Chondrocyte (in vitro differentiated cells): ENCODE results near the gene PTTG2. TPM values are rescaled to one million over a fixed set of nuclear protein-coding genes. Genes with fewer than 3 reads are reported as not detected.
"Not testable (repeated sequence)": the region's sequence is repeated elsewhere in the genome, so short reads cannot be mapped to it uniquely, and the experiment has no call there.

ENCODE experiments used
- DNase-seq: peaks from one replicate; pipeline ENCODE4 v3.0.0; 2021; ENCODE audit warnings: mixed read lengths, low spot score
- H3K27ac Mint-ChIP-seq: one replicate; pipeline ENCODE4 v1.8.0; 2021; ENCODE audit warnings: mild to moderate bottlenecking, moderate library complexity, mixed read lengths; ENCODE audit not compliant: unreplicated experiment
- H3K27me3 Mint-ChIP-seq: 2 replicates; pipeline ENCODE4 v1.8.0; 2021; ENCODE audit warnings: low read depth, mixed read lengths
- H3K36me3 Mint-ChIP-seq: 2 replicates; pipeline ENCODE4 v1.8.0; 2021; ENCODE audit warnings: low read depth, mixed read lengths
- H3K4me1 Mint-ChIP-seq: 2 replicates; pipeline ENCODE4 v1.8.0; 2021; ENCODE audit warnings: low read depth, mild to moderate bottlenecking, mixed read lengths
- H3K4me3 Mint-ChIP-seq: one replicate; pipeline ENCODE4 v1.8.0; 2021; ENCODE audit warnings: mild to moderate bottlenecking, moderate library complexity, mixed read lengths; ENCODE audit not compliant: unreplicated experiment
- H3K9me3 Mint-ChIP-seq: 2 replicates; pipeline ENCODE4 v1.8.0; 2021; ENCODE audit warnings: low read depth, mixed read lengths
- total RNA-seq: library from RNA; stranded (reverse); gene quantifications from 3 replicates; pipeline ENCODE4 v1.2.1, GENCODE V29; 2021
- TF ChIP-seq, protein P1 (sequence below): fragments of 200-600 bp; sonication (generic); IDR thresholded peaks from 2 replicates; pipeline ENCODE4 v1.5.0; 2021; ENCODE audit warnings: antibody characterized with exemption, mild to moderate bottlenecking, moderate library complexity

PTTG2 gene
- total RNA-seq, 1 donor from 2014 or later, result 0.45 TPM

DNA sequence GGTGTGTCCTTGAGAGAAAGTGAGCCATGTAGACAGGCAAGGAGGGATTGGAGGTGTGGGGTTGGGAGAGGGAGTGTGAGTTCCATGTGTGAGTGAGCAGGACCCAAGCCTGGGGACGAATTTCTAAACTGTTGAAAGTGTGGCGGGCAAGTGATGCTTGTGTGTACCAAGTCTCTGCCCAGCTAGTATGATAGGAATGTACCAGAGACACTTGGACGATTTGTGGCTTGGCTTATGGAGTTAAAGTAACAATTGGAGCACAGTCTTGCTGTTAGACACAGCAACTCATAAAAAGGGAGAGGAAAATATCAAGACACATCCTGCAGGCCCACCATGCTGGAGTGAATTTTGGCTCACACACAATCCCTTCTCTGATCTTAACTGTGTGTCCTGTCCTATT lies 8.5 kb downstream of the PTTG2 start:
- no peak for DNase-seq
- no peaks in the 10 kb centered on the region for H3K27me3 Mint-ChIP-seq
- no peak overlapping the region for H3K27ac Mint-ChIP-seq
- peaks cover 5% of the 10 kb centered on the region for H3K36me3 Mint-ChIP-seq
- TF ChIP-seq, protein P1, sequence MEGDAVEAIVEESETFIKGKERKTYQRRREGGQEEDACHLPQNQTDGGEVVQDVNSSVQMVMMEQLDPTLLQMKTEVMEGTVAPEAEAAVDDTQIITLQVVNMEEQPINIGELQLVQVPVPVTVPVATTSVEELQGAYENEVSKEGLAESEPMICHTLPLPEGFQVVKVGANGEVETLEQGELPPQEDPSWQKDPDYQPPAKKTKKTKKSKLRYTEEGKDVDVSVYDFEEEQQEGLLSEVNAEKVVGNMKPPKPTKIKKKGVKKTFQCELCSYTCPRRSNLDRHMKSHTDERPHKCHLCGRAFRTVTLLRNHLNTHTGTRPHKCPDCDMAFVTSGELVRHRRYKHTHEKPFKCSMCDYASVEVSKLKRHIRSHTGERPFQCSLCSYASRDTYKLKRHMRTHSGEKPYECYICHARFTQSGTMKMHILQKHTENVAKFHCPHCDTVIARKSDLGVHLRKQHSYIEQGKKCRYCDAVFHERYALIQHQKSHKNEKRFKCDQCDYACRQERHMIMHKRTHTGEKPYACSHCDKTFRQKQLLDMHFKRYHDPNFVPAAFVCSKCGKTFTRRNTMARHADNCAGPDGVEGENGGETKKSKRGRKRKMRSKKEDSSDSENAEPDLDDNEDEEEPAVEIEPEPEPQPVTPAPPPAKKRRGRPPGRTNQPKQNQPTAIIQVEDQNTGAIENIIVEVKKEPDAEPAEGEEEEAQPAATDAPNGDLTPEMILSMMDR, result no peak
- H3K4me1 Mint-ChIP-seq, result peaks cover 38% of the 10 kb centered on the region
- peaks cover 16% of the 10 kb centered on the region for H3K9me3 Mint-ChIP-seq
- no peak overlapping the region for H3K4me3 Mint-ChIP-seq

DNA sequence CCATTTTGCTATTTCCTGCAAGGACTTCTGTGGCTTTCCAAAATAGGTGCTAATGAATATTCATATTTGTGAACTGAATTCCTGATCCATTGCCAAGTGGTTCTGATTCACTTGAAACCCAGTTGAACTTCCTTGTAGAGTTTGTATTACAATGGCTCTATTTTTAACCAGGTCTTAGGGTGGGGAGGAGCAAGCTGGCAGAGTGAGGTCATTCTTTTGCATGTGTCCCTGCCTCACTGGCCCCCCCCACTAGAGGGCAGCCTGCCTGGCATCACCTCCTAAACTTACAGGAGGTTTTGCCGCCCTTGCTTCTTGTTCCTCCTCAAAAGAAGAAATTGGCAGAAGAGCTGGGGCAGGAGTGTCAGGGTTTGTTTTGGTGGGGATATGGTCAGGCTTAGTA lies 10.5 kb downstream of the PTTG2 start:
- no peak overlapping the region for H3K4me3 Mint-ChIP-seq

DNA sequence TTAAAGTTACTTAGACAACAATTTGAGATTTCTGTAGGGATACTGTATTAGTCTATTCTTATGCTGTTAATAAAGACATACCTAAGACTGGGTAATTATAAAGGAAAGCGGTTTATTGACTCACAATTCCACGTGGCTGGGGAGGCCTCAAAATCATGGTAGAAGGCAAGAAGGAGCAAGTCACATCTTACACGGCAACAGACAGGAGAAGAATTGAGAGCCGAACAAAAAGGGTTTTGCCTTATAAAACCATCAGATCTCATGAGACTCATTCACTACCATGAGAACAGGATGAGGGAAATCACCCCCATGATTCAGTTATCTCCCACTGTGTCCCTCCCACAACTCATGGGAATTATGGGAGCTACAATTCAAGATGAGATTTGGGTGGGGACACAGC lies 11.0 kb downstream of the PTTG2 start:
- Mint-ChIP-seq H3K4me1 (peaks cover 36% of the 10 kb centered on the region), H3K4me3 (no peak overlapping the region), H3K27ac (no peak overlapping the region), H3K36me3 (peaks cover 5% of the 10 kb centered on the region), H3K9me3 (peaks cover 16% of the 10 kb centered on the region), H3K27me3 (no peaks in the 10 kb centered on the region)
- TF ChIP-seq, protein P1, result no peak
- no peak for DNase-seq

More for the DNA sequence above, 10.5 kb downstream of the PTTG2 start:
- Mint-ChIP-seq H3K27me3 (no peaks in the 10 kb centered on the region), H3K4me1 (peaks cover 38% of the 10 kb centered on the region), H3K9me3 (peaks cover 16% of the 10 kb centered on the region), H3K36me3 (peaks cover 5% of the 10 kb centered on the region), H3K27ac (no peak overlapping the region)
- TF ChIP-seq, protein P1, result peak; percentile 67
- no peak for DNase-seq

DNA sequence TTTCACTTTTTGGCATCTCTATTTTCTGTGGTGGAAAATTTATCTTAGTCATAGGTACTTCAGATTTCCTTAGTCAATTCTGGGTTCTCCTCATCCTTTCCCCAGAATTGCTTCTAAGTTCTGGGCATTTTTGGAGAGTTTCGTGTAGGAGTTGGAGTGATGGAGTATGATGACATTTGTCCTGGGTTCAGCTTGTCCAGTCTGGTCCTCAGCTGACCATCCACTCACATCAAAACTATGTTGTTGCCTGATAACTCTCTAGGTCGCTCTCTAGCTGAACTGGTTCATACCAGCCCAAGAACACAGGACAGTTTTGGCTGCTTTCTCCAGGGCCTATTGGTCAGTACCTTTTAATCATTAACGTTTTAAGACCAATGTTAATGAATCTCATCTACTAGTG lies 13.2 kb downstream of the PTTG2 start:
- peaks cover 16% of the 10 kb centered on the region for H3K9me3 Mint-ChIP-seq
- H3K27me3 Mint-ChIP-seq, result no peaks in the 10 kb centered on the region
- DNase-seq, result no peak
- H3K4me1 Mint-ChIP-seq, result peaks cover 23% of the 10 kb centered on the region
- no peak overlapping the region for H3K27ac Mint-ChIP-seq
- H3K4me3 Mint-ChIP-seq, result no peak overlapping the region
- TF ChIP-seq, protein P1, result no peak
- peaks cover 5% of the 10 kb centered on the region for H3K36me3 Mint-ChIP-seq

DNA sequence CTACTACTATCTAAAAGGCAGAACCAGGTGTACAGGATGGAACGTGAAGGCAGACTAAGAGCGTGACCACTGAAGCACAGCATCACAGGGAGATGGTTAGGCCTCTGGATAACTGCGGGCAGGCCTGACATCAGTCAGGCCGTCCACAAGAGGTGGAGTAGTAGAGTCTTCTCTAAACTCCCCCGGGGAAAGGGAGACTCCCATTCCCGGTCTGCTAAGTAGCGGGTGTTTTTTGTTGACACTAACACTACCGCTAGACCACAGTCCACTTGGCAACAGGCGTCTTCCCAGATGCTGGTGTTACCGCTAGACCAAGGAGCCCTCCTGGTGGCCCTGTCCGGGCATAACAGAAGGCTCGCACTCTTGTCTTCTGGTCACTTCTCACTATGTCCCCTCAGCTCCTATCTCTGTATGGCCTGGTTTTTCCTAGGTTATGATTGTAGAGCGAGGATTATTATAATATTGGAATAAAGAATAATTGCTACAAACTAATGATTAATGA lies 15.2 kb downstream of the PTTG2 start:
- H3K9me3 Mint-ChIP-seq, H3K27ac Mint-ChIP-seq, DNase-seq, H3K27me3 Mint-ChIP-seq, H3K4me3 Mint-ChIP-seq, H3K36me3 Mint-ChIP-seq: not testable (repeated sequence)
- H3K4me1 Mint-ChIP-seq, result peaks cover 24% of the 10 kb centered on the region
- TF ChIP-seq, protein P1, result peak; percentile 22
